ENCODE measurements around the gene RFX3. TPM values are rescaled to one million over a fixed set of nuclear protein-coding genes. Genes with fewer than 3 reads are reported as not detected.

Gene RFX3
- total RNA-seq, 1 donor from 2014 or later, result 1.6 TPM

DNA sequence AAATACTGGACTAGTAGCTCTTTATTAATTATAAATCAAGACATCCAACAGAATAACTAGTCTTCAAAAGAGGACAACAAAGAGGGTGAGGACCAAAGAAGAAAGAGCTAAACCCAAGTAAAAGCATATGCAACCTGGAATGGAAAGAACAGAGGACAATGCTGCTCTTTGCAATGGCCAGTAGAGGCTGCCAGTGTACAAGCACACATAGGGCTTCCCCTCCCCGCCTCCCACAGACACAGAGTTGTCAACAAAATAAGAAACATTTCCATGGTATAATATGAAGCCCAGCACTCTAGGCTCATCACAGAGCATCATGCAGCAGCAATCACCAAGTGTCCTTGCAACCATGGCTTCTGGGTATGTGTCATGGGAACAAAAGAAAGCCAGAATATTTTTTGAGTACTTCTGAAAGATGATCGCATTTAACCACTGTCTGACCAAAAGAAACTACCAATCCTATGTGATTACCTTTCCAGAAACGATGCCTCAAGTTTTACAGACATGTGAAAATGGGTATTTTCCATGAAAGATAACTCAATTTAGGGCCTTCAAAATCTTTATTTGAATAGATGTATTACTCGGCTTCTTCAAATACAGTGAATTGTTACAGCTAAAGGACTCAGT, 58.1 kb downstream of the RFX3 start:
- Histone ChIP-seq H3K36me3 (ENCODE audit: control insufficient read depth, insufficient read depth, low read length) (no peaks in the 10 kb centered on the region), H3K27me3 (ENCODE audit: control insufficient read depth, insufficient read depth, low read length) (no peaks in the 10 kb centered on the region), H3K4me3 (ENCODE audit: low read depth, low read length) (no peak overlapping the region)
- DNase-seq (ENCODE audit: low read depth), result peak; percentile 59
- TF ChIP-seq, protein P1, sequence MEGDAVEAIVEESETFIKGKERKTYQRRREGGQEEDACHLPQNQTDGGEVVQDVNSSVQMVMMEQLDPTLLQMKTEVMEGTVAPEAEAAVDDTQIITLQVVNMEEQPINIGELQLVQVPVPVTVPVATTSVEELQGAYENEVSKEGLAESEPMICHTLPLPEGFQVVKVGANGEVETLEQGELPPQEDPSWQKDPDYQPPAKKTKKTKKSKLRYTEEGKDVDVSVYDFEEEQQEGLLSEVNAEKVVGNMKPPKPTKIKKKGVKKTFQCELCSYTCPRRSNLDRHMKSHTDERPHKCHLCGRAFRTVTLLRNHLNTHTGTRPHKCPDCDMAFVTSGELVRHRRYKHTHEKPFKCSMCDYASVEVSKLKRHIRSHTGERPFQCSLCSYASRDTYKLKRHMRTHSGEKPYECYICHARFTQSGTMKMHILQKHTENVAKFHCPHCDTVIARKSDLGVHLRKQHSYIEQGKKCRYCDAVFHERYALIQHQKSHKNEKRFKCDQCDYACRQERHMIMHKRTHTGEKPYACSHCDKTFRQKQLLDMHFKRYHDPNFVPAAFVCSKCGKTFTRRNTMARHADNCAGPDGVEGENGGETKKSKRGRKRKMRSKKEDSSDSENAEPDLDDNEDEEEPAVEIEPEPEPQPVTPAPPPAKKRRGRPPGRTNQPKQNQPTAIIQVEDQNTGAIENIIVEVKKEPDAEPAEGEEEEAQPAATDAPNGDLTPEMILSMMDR (IDR thresholded peaks at IDR 0.05; ENCODE audit: insufficient read depth, low read length, severe bottlenecking), result peak; percentile 99
- no peak for FAIRE-seq

DNA sequence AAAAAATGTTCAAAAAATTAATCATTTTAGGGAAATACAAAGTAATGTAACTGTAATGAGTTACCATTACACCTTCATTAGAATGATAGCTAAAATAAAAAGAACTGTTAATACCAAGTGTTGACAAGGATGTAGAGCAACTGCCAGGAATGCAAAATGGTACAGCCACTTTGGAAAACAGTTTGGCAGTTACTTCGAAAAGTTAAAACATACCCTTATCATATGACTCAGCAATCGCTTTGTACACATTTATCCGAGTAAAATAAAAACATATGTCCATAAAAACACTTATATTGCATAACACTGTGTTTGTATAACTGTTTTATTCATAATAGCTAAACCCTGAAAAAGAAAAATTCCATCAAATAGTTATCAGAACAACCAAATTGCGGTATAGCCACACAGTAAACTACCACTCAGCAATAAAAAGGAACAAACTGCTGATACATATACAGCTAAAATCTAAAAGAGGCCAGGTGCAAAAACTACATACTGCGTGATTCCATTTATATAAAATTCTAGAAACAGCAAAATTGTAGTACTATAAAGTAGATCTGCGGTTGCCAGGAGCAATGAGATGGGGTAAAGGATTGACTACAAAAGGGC, 61.7 kb downstream of the RFX3 start:
- FAIRE-seq (no peak), DNase-seq (ENCODE audit: low read depth) (no peak)
- Histone ChIP-seq H3K4me3 (ENCODE audit: low read depth, low read length) (no peak overlapping the region), H3K27me3 (ENCODE audit: control insufficient read depth, insufficient read depth, low read length) (no peaks in the 10 kb centered on the region), H3K36me3 (ENCODE audit: control insufficient read depth, insufficient read depth, low read length) (no peaks in the 10 kb centered on the region)
- TF ChIP-seq, protein P1 (IDR thresholded peaks at IDR 0.05; ENCODE audit: insufficient read depth, low read length, severe bottlenecking), result no peak

- no peak for FAIRE-seq
- no peaks in the 10 kb centered on the region for H3K36me3 ChIP-seq (ENCODE audit: control insufficient read depth, insufficient read depth, low read length)
Observed at GRCh38 chr9:3458806-3459475, 66.9 kb downstream of the RFX3 start.

GRCh38 chr9:3457175-3457574, 68.6 kb downstream of the RFX3 start:
- DNase-seq (ENCODE audit: low read depth), result no peak
- H3K27me3 ChIP-seq (ENCODE audit: control insufficient read depth, insufficient read depth, low read length), result no peaks in the 10 kb centered on the region
- H3K4me3 ChIP-seq (ENCODE audit: low read depth, low read length), result no peak overlapping the region
- TF ChIP-seq, protein P1 (IDR thresholded peaks at IDR 0.05; ENCODE audit: insufficient read depth, low read length, severe bottlenecking), result no peak
- FAIRE-seq, result no peak
- no peaks in the 10 kb centered on the region for H3K36me3 ChIP-seq (ENCODE audit: control insufficient read depth, insufficient read depth, low read length)

More at GRCh38 chr9:3458806-3459475, 66.9 kb downstream of the RFX3 start:
- Histone ChIP-seq H3K4me3 (ENCODE audit: low read depth, low read length) (no peak overlapping the region), H3K27me3 (ENCODE audit: control insufficient read depth, insufficient read depth, low read length) (no peaks in the 10 kb centered on the region)
- TF ChIP-seq, protein P1 (IDR thresholded peaks at IDR 0.05; ENCODE audit: insufficient read depth, low read length, severe bottlenecking), result no peak
- DNase-seq (ENCODE audit: low read depth), result no peak

GRCh38 chr9:3455717-3456116, 70.1 kb downstream of the RFX3 start:
- TF ChIP-seq, protein P1 (IDR thresholded peaks at IDR 0.05; ENCODE audit: insufficient read depth, low read length, severe bottlenecking), result no peak
- no peak for DNase-seq (ENCODE audit: low read depth)
- Histone ChIP-seq H3K36me3 (ENCODE audit: control insufficient read depth, insufficient read depth, low read length) (no peaks in the 10 kb centered on the region), H3K4me3 (ENCODE audit: low read depth, low read length) (no peak overlapping the region), H3K27me3 (ENCODE audit: control insufficient read depth, insufficient read depth, low read length) (no peaks in the 10 kb centered on the region)
- FAIRE-seq, result no peak

Measured in bronchial epithelial cell (primary cell).